ENCODE results near the gene OSBPL3.

Gene OSBPL3

GRCh38 chr7:25002786-25003185 is 22.8 kb upstream of the OSBPL3 start:
- TF ChIP-seq, protein P1, sequence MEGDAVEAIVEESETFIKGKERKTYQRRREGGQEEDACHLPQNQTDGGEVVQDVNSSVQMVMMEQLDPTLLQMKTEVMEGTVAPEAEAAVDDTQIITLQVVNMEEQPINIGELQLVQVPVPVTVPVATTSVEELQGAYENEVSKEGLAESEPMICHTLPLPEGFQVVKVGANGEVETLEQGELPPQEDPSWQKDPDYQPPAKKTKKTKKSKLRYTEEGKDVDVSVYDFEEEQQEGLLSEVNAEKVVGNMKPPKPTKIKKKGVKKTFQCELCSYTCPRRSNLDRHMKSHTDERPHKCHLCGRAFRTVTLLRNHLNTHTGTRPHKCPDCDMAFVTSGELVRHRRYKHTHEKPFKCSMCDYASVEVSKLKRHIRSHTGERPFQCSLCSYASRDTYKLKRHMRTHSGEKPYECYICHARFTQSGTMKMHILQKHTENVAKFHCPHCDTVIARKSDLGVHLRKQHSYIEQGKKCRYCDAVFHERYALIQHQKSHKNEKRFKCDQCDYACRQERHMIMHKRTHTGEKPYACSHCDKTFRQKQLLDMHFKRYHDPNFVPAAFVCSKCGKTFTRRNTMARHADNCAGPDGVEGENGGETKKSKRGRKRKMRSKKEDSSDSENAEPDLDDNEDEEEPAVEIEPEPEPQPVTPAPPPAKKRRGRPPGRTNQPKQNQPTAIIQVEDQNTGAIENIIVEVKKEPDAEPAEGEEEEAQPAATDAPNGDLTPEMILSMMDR (IDR thresholded peaks at IDR 0.05; ENCODE audit: insufficient read depth, low read depth, low read length, missing control alignments) = no peak
- H3K4me3 ChIP-seq (ENCODE audit: low read depth, low read length) = no peak overlapping the region

GRCh38 chr7:24995466-24995865 is 15.5 kb upstream of the OSBPL3 start:
- TF ChIP-seq, protein P1 (IDR thresholded peaks at IDR 0.05; ENCODE audit: insufficient read depth, low read depth, low read length, missing control alignments) = no peak
- no peak for DNase-seq (ENCODE audit: low read depth)
- H3K4me3 ChIP-seq (ENCODE audit: low read depth, low read length) = no peak overlapping the region

More at GRCh38 chr7:25002786-25003185, 22.8 kb upstream of the OSBPL3 start:
- DNase-seq (ENCODE audit: low read depth) = no peak

DNA sequence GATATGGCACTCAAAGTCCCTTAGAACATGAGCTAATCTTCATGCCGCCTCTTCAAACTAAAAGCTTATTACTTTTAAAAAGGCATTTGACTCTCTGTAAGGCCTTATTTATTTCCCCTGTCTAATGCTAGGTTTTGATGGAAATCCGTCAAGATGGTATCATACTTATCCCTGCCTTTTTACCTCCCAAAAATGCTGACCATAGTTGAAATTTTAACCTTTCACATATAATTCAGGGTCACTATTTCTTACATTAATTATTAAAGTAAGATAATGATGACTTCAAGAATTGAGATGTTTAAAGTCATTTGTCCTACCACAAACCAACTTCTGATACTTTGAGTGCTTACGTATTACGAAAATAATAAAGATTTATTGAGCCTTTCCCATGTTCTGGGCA is 12.3 kb upstream of the OSBPL3 start:
- TF ChIP-seq, protein P1 (IDR thresholded peaks at IDR 0.05; ENCODE audit: insufficient read depth, low read depth, low read length, missing control alignments) = no peak
- H3K4me3 ChIP-seq (ENCODE audit: low read depth, low read length) = no peak overlapping the region
- DNase-seq (ENCODE audit: low read depth) = no peak

GRCh38 chr7:24991353-24991752 is 11.4 kb upstream of the OSBPL3 start:
- no peak for DNase-seq (ENCODE audit: low read depth)
- TF ChIP-seq, protein P1 (IDR thresholded peaks at IDR 0.05; ENCODE audit: insufficient read depth, low read depth, low read length, missing control alignments) = no peak
- no peak overlapping the region for H3K4me3 ChIP-seq (ENCODE audit: low read depth, low read length)

- TF ChIP-seq, protein P1 (IDR thresholded peaks at IDR 0.05; ENCODE audit: insufficient read depth, low read depth, low read length, missing control alignments) = no peak
- no peak for DNase-seq (ENCODE audit: low read depth)
- H3K4me3 ChIP-seq (ENCODE audit: low read depth, low read length) = no peak overlapping the region
Measured at GRCh38 chr7:24987331-24987842, 7.4 kb upstream of the OSBPL3 start.

DNA sequence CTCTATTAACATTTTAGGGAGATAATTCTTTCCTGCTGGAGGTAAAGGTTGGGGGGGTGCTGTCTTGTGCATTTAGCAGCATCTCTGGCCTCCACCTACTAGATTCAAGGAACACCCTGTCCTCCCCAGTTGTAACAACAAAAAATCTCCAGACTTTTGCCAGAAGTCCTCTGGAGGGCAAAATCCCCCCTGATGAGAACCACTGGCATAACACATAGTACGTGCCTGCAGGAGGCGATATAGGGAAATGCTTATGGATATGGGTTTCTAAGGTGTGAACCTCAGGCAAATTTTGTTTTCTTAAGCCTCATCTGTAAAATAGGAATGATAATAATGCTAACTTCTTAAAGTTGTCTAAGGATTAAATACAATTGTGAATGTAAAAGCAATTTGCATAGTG is 2.9 kb upstream of the OSBPL3 start:
- TF ChIP-seq, protein P1 (IDR thresholded peaks at IDR 0.05; ENCODE audit: insufficient read depth, low read depth, low read length, missing control alignments) = peak; percentile 13
- DNase-seq (ENCODE audit: low read depth) = no peak
- H3K4me3 ChIP-seq (ENCODE audit: low read depth, low read length) = no peak overlapping the region
